GM19193 (cell line): ENCODE results near the gene SKOR1.

Source experiments
- POLR2A ChIP-seq: IDR thresholded peaks from 4 replicates; pipeline ENCODE4 v1.6.1; 2011; ENCODE audit not compliant: insufficient read depth, insufficient read length; ENCODE audit errors: extremely low read depth

SKOR1 gene

GRCh38 chr15:67865766-67866165 lies 40.5 kb downstream of the SKOR1 start:
- no peak for TF ChIP-seq POLR2A

DNA sequence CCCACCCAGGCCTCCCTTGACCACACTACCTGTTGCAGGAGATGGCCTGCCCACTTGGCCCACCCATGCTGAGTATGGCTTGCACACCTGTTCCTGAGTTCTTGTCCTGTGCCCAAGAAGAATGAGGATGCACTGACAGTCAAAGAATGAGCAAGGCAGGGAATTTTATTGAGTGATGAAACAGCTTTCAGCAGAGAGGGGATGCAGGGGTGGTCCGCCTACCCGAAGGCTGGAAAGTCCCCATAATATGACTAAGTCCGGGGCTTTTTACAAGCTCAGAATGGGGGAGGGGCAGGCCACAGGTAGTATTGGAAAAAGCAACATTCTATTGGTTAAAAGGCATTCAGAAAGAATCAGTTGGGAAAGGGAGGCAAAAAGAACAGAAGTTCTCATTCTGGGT lies 44.4 kb downstream of the SKOR1 start:
- no peak for TF ChIP-seq POLR2A

GRCh38 chr15:67870868-67871408 lies 45.6 kb downstream of the SKOR1 start:
- no peak for TF ChIP-seq POLR2A

DNA sequence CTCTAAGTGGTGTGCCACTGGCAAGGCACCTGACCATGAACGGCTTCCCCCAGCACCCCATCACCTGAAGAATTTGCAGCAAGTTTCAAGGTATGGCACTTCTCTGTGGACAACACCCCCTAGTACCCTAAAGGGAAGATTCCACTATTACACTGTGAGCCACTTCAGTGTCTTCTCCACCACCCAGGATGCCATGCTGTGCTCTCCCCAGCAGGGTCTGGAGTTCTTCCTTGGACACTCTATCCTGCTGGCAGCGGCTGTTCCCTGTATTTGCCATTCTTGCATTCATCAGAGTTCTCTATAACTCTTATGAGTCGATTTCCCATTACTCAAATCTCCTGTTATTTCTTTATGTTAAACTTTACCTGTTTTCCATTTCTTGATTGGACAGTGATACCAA lies 48.5 kb downstream of the SKOR1 start:
- no peak for TF ChIP-seq POLR2A

DNA sequence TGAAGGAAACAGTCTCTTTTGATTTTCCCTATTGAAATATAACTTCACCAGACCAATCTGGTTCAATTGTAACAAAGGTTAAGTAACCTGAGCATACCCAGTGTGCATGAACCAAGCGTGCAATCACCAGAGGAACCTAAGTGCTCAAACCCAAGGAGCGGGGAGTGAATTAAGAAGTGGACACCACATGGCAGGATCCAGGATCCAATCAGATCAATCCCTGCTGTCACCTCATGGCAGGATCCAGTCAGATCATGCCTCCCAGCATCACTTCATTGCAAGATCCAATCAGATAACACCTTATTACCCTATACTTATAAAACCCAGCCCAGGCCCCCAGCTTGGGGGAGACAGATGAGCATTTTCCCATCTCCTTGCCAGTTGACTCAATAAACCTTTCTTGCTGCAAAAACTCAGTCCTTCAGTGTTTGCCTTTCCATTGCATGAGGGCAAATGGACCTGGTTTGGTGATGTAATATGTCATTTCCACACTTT lies 53.5 kb downstream of the SKOR1 start:
- no peak for TF ChIP-seq POLR2A

GRCh38 chr15:67879440-67880129 lies 54.3 kb downstream of the SKOR1 start:
- no peak for TF ChIP-seq POLR2A

DNA sequence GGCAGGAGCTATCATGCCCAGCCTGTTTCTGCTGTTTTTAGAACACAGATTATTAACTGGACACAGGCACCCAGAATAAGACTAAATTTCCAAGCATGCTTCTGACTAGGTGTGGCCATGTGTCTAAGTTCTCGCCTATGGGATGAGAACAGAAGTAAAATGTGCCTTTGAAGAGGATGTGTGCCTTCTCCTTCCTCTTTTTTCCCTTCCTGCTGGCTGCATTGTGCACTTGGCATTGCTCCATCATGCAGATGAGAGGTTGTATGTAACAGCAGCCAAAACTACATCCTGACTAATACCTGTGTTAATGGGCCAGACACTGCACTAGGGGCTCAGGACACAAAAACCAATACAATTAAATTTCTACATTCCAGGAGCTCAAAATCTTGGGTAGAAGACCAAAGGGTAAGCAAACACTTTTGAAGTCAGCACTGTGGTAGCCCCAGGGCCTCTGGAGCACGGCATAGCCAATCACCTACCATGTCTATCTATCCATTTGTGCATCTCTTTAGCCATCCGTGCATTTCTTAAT lies 55.4 kb downstream of the SKOR1 start:
- TF ChIP-seq POLR2A = no peak

DNA sequence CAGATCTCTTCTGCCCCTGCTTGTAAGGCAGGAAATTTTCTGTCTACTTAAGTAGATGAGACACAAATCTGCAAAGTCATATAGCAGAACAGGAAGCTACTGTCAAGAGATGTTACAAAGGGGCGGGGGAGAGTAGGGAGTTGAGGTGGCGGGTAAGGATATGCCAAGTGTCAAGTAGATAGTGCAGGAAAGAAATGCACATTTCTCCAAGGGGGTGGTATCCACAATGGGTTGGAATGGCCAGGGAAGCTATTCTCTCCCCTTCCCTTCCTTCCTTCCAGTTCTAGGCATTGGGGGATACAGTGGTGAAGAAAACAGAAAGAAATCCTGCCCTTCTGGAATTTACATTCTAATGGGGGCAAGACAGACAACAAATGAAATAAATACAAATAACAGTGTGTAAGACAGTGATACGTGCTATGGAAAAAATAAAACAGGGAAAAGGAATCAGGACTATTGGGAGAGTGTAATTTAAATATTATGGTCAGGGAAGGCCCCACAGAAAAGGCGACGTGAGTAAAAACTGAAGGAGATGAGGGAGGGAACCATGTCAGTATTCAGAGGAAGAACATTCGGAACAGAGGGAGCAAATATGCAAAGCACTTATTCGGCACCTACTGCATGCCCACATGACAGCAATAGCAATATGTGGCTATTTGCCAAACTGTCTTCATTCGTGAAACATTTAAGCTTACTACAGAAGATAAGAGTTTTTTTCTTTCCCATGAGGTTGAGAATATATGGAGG lies 57.4 kb downstream of the SKOR1 start:
- TF ChIP-seq POLR2A = no peak

DNA sequence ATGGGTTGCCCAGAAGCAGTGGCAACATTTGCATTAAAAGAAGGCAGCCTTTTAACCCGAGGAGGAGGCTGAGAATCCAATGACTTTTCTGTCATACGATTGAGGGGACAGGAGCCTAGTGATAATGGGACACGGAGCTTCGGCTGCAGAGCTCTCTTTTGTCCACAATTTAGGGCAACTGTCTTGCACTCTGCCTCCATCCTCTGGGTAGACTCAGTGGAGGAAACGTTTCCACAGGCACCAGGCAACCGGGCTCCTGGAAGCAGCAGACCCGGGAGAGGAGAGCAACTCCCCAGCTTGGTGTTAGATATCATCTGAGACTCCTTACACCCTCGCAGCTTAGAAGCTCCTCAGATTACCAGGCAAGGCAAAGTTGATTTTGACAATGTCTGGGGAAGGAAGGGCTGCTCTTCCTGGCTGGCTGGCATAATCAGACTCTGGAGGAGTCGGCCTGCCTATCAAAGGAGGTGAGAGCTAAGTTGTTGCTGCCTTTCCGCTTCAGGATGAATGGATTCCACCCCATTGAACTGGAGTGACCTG lies 58.0 kb downstream of the SKOR1 start:
- TF ChIP-seq POLR2A = no peak

DNA sequence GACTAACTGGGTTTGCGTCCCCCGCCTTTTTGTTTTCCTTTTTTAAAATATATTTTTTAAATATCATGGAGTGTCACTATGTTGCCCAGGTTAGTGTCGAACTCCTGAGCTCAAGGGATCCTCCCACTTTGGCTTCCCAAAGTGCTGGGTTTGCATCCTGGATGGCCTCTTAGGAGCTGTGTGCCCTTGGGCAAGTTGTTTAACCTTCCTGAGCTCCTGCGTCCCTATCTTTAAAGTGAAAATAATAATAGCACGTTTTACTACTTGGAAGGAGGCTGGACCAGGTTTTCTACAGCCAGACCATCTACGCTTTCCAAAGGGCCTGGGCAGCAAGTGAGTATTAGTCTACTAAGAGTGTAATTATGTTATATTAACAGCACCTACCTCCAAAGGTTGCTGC lies 58.7 kb downstream of the SKOR1 start:
- TF ChIP-seq POLR2A = no peak
